PC-3 (cell line): Measurements from ENCODE around the gene AADACL4. TPM values are rescaled to one million over a fixed set of nuclear protein-coding genes. Genes with fewer than 3 reads are reported as not detected.

Experiments
- ATAC-seq: fragments of 200-7000 bp; cut with Tn5 transposase; 2 replicates; pipeline ENCODE4 v1.9.1; 2020; ENCODE audit warnings: mild to moderate bottlenecking, moderate library complexity
- BruUV-seq: library from RNA; stranded (reverse); fragments of 400-500 nt; replicated peaks from 2 replicates; lab custom pipeline; 2021; lab: Mats Ljungman, UMichigan
- CTCF ChIA-PET: fragments of 300-600 bp; sonication (Branson Sonifier 250); formaldehyde crosslinking; loops from one replicate; lab custom pipeline; 2022; ENCODE audit warnings: antibody characterized with exemption; lab: Charles Lee
- POLR2A ChIA-PET: fragments of 300-600 bp; sonication (Branson Sonifier 250); formaldehyde crosslinking; loops from one replicate; lab custom pipeline; 2022; ENCODE audit warnings: antibody characterized with exemption; ENCODE audit not compliant: unreplicated experiment; lab: Charles Lee
- DNase-seq: peaks from one replicate; pipeline ENCODE4 v3.0.0-alpha.2; 2015
- H2AFZ ChIP-seq: fragments of 300-600 bp; sonication (generic); 2 replicates; pipeline ENCODE4 v1.6.0; 2016; ENCODE audit warnings: antibody characterized with exemption, low read length
- H3F3A ChIP-seq: fragments of 300-600 bp; sonication (generic); one replicate; pipeline ENCODE4 v1.6.0; 2017; ENCODE audit warnings: antibody characterized with exemption, low read length, control low read depth, mild to moderate bottlenecking; ENCODE audit not compliant: unreplicated experiment
- H3K27ac ChIP-seq: fragments of 300-600 bp; sonication (generic); 2 replicates; pipeline ENCODE4 v1.5.1; 2016; ENCODE audit warnings: mild to moderate bottlenecking, low read length
- H3K27me3 ChIP-seq: fragments of 300-600 bp; sonication (generic); 2 replicates; pipeline ENCODE4 v1.6.1; 2016; ENCODE audit warnings: low read length, mixed read lengths
- H3K36me3 ChIP-seq: fragments of 300-600 bp; sonication (generic); 2 replicates; pipeline ENCODE4 v1.6.1; 2016; ENCODE audit warnings: low read depth, mixed run types, low read length, mixed read lengths
- H3K4me1 ChIP-seq: fragments of 300-600 bp; sonication (generic); 2 replicates; pipeline ENCODE4 v1.5.1; 2016; ENCODE audit warnings: low read length; ENCODE audit not compliant: insufficient read depth
- H3K4me2 ChIP-seq: fragments of 300-600 bp; sonication (generic); 2 replicates; pipeline ENCODE4 v1.6.0; 2016; ENCODE audit warnings: low read length
- H3K4me3 ChIP-seq: fragments of 300-600 bp; sonication (generic); 2 replicates; pipeline ENCODE4 v1.5.1; 2016; ENCODE audit warnings: mild to moderate bottlenecking, low read length, mixed read lengths
- H3K79me2 ChIP-seq: fragments of 300-600 bp; sonication (generic); 2 replicates; pipeline ENCODE4 v1.6.1; 2017; ENCODE audit warnings: low read length, mixed read lengths
- H3K9ac ChIP-seq: fragments of 300-600 bp; sonication (generic); 2 replicates; pipeline ENCODE4 v1.6.0; 2016; ENCODE audit warnings: mild to moderate bottlenecking, low read length
- H3K9me2 ChIP-seq: fragments of 300-600 bp; sonication (generic); replicated peaks from 2 replicates; pipeline ENCODE4 v1.6.1; 2016; ENCODE audit warnings: mixed run types, low read length, mixed read lengths
- H3K9me3 ChIP-seq: fragments of 300-600 bp; sonication (generic); 2 replicates; pipeline ENCODE4 v1.6.1; 2016; ENCODE audit warnings: low read length, mixed read lengths
- H4K20me1 ChIP-seq: fragments of 300-600 bp; sonication (generic); 2 replicates; pipeline ENCODE4 v1.6.1; 2016; ENCODE audit warnings: low read length, mixed read lengths
- EZH2 ChIP-seq: fragments of 300-600 bp; sonication (generic); IDR thresholded peaks from one replicate; pipeline ENCODE4 v1.6.1; 2017; ENCODE audit warnings: antibody characterized with exemption, mild to moderate bottlenecking, low read length; ENCODE audit not compliant: unreplicated experiment
- EZH2phosphoT487 ChIP-seq: fragments of 300-600 bp; sonication (generic); IDR thresholded peaks from 2 replicates; pipeline ENCODE4 v1.6.1; 2018; ENCODE audit warnings: mild to moderate bottlenecking, antibody characterized with exemption, low read length, borderline replicate concordance
- intact Hi-C: fragments of 100-400 bp; cut with micrococcal nuclease; formaldehyde crosslinking; loops from 2 replicates; pipeline ENCODE4 v1.9.0; 2023
- total RNA-seq: library from RNA; depleted of rRNA; stranded (reverse); fragments of >200 nt; gene quantifications from 2 replicates; pipeline ENCODE4 v1.2.3, GENCODE V29; 2014
- TF ChIP-seq, protein P1 (sequence below): fragments of 300-600 bp; sonication (generic); conservative IDR thresholded peaks from 2 replicates; pipeline ENCODE4 v1.5.1; 2017; ENCODE audit warnings: antibody characterized with exemption, low read depth, mild to moderate bottlenecking, low read length

The AADACL4 gene
- total RNA-seq, 1 experiment from 2014 or later, result not detected

DNA sequence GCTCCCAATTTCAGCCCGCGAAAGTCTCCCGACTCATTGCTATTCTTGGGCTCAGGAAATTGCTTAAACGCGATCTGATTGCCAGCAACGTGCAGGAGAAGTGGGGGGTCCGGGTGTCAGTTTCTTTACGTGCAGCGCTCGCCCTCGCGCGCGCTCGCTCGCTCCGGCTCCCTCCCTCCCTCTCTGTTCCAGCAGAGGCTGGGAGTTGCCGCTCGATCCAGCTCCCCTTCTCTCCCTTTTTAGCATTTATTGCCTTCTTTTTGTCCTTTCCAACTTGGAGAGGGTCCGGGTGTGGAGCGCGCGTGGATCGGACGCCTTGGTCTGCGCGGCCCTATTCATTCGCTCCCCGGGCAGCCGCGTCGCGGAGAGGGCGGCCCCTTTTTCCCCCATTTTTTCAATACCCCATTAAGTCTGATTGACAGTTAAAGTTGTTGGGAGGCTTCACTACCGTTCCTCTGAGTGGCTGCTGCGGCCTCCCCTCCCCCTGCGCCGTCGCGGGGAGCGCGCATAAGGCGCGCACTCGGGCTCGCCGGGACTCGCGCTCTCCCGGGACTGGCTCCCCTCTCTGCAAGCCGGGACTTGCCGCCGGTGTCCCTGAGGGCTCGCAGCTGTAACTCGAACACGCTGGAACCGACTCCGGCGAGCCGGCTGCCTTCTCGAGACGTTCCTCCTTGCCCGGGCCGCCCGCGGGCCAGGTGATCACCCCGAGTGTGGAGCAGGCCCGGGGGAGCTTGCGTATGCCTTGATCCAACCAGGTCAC, 25.8 kb upstream of the AADACL4 start, which contains the start of gene DHRS3:
Gene DHRS3 (minus strand): TSS at position 310 of the 760 bp plus-strand sequence. CDS start 862 bp downstream, outside the sequence.
- Histone ChIP-seq H3F3A (no peaks in the 10 kb centered on the region), H3K27ac (peak within 1 kb of the TSS; percentile 91), H3K4me3 (peak within 1 kb of the TSS; percentile 83), H3K9me2 (no peaks in the 10 kb centered on the region), H4K20me1 (peaks cover 24% of the 10 kb centered on the region), H3K9me3 (no peaks in the 10 kb centered on the region), H3K27me3 (no peaks in the 10 kb centered on the region), H3K36me3 (peaks cover 7% of the 10 kb centered on the region; the same call in 1 of the 2 replicates), H3K79me2 (peaks cover 68% of the 10 kb centered on the region), H3K4me2 (peak within 1 kb of the TSS; percentile 91), H2AFZ (peak within 1 kb of the TSS; percentile 86), H3K9ac (peak within 1 kb of the TSS; percentile 95), H3K4me1 (peaks cover 31% of the 10 kb centered on the region)
- POLR2A ChIA-PET, result interaction anchor here (0.6 to 1.4 kb wide), 12 partner anchors 17 to 825 kb away, joined by 3 to 20 read pairs (median 7); no protein-coding TSS in a partner anchor
- TF ChIP-seq, protein P1, sequence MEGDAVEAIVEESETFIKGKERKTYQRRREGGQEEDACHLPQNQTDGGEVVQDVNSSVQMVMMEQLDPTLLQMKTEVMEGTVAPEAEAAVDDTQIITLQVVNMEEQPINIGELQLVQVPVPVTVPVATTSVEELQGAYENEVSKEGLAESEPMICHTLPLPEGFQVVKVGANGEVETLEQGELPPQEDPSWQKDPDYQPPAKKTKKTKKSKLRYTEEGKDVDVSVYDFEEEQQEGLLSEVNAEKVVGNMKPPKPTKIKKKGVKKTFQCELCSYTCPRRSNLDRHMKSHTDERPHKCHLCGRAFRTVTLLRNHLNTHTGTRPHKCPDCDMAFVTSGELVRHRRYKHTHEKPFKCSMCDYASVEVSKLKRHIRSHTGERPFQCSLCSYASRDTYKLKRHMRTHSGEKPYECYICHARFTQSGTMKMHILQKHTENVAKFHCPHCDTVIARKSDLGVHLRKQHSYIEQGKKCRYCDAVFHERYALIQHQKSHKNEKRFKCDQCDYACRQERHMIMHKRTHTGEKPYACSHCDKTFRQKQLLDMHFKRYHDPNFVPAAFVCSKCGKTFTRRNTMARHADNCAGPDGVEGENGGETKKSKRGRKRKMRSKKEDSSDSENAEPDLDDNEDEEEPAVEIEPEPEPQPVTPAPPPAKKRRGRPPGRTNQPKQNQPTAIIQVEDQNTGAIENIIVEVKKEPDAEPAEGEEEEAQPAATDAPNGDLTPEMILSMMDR, result no peak
- TF ChIP-seq EZH2phosphoT487 (no peak), EZH2 (no peak)
- CTCF ChIA-PET, result interaction anchor here (0.5 to 2.1 kb wide), 9 partner anchors 16 to 1638 kb away, joined by 3 to 11 read pairs (median 5); no protein-coding TSS in a partner anchor
- no TSS peak for BruUV-seq
- ATAC-seq (peak; percentile 57), DNase-seq (peak; percentile 89)
- intact Hi-C loops, result loop anchor here (1.0 to 5.0 kb wide), 3 partner anchors 68 to 286 kb away; no protein-coding TSS in a partner anchor

DNA sequence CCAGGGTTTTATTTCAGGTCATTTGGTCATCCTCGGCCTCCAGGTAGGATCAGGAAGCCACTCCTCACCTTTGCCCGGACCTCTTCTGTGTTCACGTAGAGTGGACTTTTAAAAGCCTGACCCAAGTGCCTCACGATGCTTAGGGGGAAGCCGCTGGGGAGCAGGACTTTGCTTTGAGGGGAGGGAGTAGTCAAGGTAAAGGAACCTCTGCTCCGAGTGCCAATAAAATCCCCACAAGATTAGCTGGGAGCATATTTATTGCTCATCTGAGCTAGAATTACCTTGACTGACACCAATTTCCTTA, 25.3 kb upstream of the AADACL4 start:
- H3K4me2 ChIP-seq, result peak overlapping the region; percentile 91
- peak overlapping the region; percentile 86 for H2AFZ ChIP-seq
- H4K20me1 ChIP-seq, result peaks cover 19% of the 10 kb centered on the region
- ChIA-PET CTCF (interaction anchor here (1.0 to 2.1 kb wide), 5 partner anchors 17 to 211 kb away, joined by 3 to 10 read pairs (median 5); no protein-coding TSS in a partner anchor), POLR2A (interaction anchor here (0.7 to 1.4 kb wide), 3 partner anchors 17 to 24 kb away, joined by 3 to 14 read pairs (median 8); no protein-coding TSS in a partner anchor)
- peak overlapping the region; percentile 83 for H3K4me3 ChIP-seq
- H3K36me3 ChIP-seq, result peaks cover 4% of the 10 kb centered on the region; the same call in 1 of the 2 replicates
- TSS peak; percentile 49 for BruUV-seq
- TF ChIP-seq EZH2phosphoT487, result no peak
- H3K4me1 ChIP-seq, result peaks cover 31% of the 10 kb centered on the region
- no peaks in the 10 kb centered on the region for H3K9me3 ChIP-seq
- peak overlapping the region; percentile 91 for H3K27ac ChIP-seq
- H3K79me2 ChIP-seq, result peaks cover 62% of the 10 kb centered on the region
- H3K9ac ChIP-seq, result peak overlapping the region; percentile 95
- H3K27me3 ChIP-seq, result no peaks in the 10 kb centered on the region
- H3F3A ChIP-seq, result no peaks in the 10 kb centered on the region
- no peaks in the 10 kb centered on the region for H3K9me2 ChIP-seq
- ATAC-seq, result peak; percentile 1
- intact Hi-C loops, result loop anchor here (1.0 to 5.0 kb wide), 3 partner anchors 68 to 286 kb away; no protein-coding TSS in a partner anchor
- no peak for DNase-seq

DNA sequence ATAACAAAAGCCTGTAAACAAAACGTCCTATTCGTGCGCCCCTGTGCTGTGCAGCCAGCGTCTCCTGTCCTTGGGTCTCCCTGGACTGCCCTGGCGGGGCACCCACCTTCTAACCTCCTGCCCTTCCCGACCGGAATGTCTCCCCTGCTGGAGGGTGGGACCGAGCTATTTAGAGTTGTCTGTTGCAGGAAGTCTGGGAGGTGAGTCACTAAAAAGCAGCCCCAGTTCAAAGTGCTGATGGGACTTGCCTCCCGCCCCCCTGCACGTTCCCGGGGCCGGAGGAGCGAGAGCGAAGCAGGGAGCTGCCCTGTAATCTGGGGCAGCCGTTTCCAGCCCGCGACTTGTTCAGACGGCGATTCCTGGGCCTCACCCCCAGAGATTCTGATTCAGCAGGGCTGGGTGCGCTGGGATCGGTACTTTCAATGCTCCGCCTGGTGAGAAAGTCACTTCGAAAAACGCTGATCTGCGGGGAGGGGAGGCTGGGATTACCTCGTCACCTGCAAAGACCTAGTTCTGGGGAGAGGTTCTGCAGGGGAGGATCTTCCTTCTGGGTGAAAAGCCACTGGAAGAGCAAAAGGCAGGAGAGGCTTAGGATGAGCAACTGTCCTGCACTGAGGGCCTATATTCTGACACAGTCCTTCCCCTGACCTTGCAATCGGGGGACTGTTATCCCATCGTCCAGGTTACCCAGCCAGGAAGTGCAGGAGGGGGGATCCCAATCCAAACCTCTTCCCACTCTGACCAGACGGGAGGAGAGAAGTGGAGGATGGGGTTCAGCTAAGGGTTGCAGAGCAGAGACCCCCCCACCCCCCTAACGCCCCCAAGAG, 24.7 kb upstream of the AADACL4 start:
- intact Hi-C loops, result loop anchor here (1.0 to 5.0 kb wide), 7 partner anchors 69 to 305 kb away; no protein-coding TSS in a partner anchor
- DNase-seq, result peak; percentile 87
- peak overlapping the region; percentile 86 for H2AFZ ChIP-seq
- peak; percentile 43 for ATAC-seq
- H3K27ac ChIP-seq, result peak overlapping the region; percentile 91
- peaks cover 1% of the 10 kb centered on the region; the same call in 1 of the 2 replicates for H3K36me3 ChIP-seq
- POLR2A ChIA-PET, result interaction anchor here (0.6 to 1.4 kb wide), 4 partner anchors 18 to 305 kb away, joined by 3 to 14 read pairs (median 8); no protein-coding TSS in a partner anchor
- BruUV-seq, result no TSS peak
- peaks cover 28% of the 10 kb centered on the region for H3K4me1 ChIP-seq
- H3F3A ChIP-seq, result no peaks in the 10 kb centered on the region
- TF ChIP-seq EZH2, result no peak
- TF ChIP-seq EZH2phosphoT487, result no peak
- TF ChIP-seq, protein P1, result no peak
- H3K4me2 ChIP-seq, result peak overlapping the region; percentile 91
- peak overlapping the region; percentile 83 for H3K4me3 ChIP-seq
- peaks cover 57% of the 10 kb centered on the region for H3K79me2 ChIP-seq
- H3K9me2 ChIP-seq, result no peaks in the 10 kb centered on the region
- no peaks in the 10 kb centered on the region for H3K27me3 ChIP-seq
- CTCF ChIA-PET, result interaction anchor here (0.9 to 2.1 kb wide), 6 partner anchors 17 to 212 kb away, joined by 3 to 10 read pairs (median 5); no protein-coding TSS in a partner anchor
- no peaks in the 10 kb centered on the region for H3K9me3 ChIP-seq
- H3K9ac ChIP-seq, result peak overlapping the region; percentile 95
- H4K20me1 ChIP-seq, result peaks cover 16% of the 10 kb centered on the region
